ENCODE results near the gene SURF2.

- TF ChIP-seq CTCF (IDR thresholded peaks at IDR 0.05) (no peak), POLR2AphosphoS5 (IDR thresholded peaks at IDR 0.05) (no peak), EP300 (IDR thresholded peaks at IDR 0.05) (no peak)
These were observed 23.1 kb downstream of the SURF2 start for GRCh38 chr9:133379153-133380086.

Measured in suprapubic skin (tissue), 4 donors.